ENCODE measurements around the gene ARHGAP11B.
"Not testable (repeated sequence)": the region's sequence is repeated elsewhere in the genome, so short reads cannot be mapped to it uniquely, and the experiment has no call there.

DNA sequence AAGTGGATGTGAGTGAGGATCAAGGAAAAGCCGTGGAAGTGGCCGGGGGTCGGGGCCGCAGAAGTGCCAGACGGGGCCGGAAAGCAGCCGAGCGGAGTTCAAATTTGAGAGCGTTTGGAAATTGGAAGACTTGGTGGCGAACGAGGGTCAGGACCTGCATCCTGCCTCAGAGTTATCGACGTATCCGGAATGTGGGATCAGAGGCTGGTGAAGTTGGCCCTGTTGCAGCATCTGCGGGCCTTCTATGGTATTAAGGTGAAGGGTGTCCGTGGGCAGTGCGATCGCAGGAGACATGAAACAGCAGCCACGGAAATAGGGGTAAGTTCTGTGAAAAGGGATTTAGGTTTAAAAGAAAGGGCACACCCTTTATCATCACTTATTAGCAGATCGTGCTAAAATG lies 704 bp downstream of the ARHGAP11B start:
- not testable (repeated sequence) for TF ChIP-seq RAD21 (IDR thresholded peaks at IDR 0.05; ENCODE audit: low read length); CTCF (conservative IDR thresholded peaks at IDR 0.05; ENCODE audit: low read depth, low read length); MAFK (IDR thresholded peaks at IDR 0.05; ENCODE audit: low read depth, low read length); RCOR1 (IDR thresholded peaks at IDR 0.05; ENCODE audit: insufficient replicate concordance, low read length); POLR2A (IDR thresholded peaks at IDR 0.05; ENCODE audit: low read depth, low read length); NFE2L2 (IDR thresholded peaks at IDR 0.05; ENCODE audit: low read depth, low read length); SMC3 (IDR thresholded peaks at IDR 0.05; ENCODE audit: low read depth, low read length); MXI1 (IDR thresholded peaks at IDR 0.05; ENCODE audit: borderline replicate concordance, low read depth, low read length)
- TF ChIP-seq, protein P1, sequence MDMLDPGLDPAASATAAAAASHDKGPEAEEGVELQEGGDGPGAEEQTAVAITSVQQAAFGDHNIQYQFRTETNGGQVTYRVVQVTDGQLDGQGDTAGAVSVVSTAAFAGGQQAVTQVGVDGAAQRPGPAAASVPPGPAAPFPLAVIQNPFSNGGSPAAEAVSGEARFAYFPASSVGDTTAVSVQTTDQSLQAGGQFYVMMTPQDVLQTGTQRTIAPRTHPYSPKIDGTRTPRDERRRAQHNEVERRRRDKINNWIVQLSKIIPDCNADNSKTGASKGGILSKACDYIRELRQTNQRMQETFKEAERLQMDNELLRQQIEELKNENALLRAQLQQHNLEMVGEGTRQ (IDR thresholded peaks at IDR 0.05; ENCODE audit: low read depth, low read length): not testable (repeated sequence)
- TF ChIP-seq, protein P2, sequence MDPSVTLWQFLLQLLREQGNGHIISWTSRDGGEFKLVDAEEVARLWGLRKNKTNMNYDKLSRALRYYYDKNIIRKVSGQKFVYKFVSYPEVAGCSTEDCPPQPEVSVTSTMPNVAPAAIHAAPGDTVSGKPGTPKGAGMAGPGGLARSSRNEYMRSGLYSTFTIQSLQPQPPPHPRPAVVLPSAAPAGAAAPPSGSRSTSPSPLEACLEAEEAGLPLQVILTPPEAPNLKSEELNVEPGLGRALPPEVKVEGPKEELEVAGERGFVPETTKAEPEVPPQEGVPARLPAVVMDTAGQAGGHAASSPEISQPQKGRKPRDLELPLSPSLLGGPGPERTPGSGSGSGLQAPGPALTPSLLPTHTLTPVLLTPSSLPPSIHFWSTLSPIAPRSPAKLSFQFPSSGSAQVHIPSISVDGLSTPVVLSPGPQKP (IDR thresholded peaks at IDR 0.05; ENCODE audit: borderline replicate concordance, low read depth, low read length): not testable (repeated sequence)
